H9 (cell line): ENCODE results near the gene TRPC3. TPM values are rescaled to one million over a fixed set of nuclear protein-coding genes. Genes with fewer than 3 reads are reported as not detected.

ENCODE experiments used
- DNase-seq: peaks from one replicate; pipeline ENCODE4 v3.0.0-alpha.2; 2017
- H2AFZ ChIP-seq: one replicate; pipeline ENCODE4 v1.6.1; 2013; ENCODE audit warnings: mild to moderate bottlenecking, low read length, control low read depth, moderate library complexity
- H2AK5ac ChIP-seq: 2 replicates; pipeline ENCODE4 v1.6.1; 2013; ENCODE audit warnings: low read length, control low read depth, mixed read lengths; ENCODE audit not compliant: insufficient read length
- H2BK120ac ChIP-seq: one replicate; pipeline ENCODE4 v1.6.1; 2013; ENCODE audit warnings: low read depth, mild to moderate bottlenecking, low read length, control low read depth, inconsistent platforms; ENCODE audit not compliant: poor library complexity, severe bottlenecking
- H2BK12ac ChIP-seq: 2 replicates; pipeline ENCODE4 v1.6.1; 2013; ENCODE audit warnings: low read length, control low read depth, mixed read lengths, low read depth; ENCODE audit not compliant: insufficient read length
- H2BK15ac ChIP-seq: 2 replicates; pipeline ENCODE4 v1.6.1; 2013; ENCODE audit warnings: low read depth, low read length, control low read depth
- H2BK20ac ChIP-seq: one replicate; pipeline ENCODE4 v1.6.1; 2013; ENCODE audit warnings: low read depth, mild to moderate bottlenecking, low read length, control low read depth, inconsistent platforms; ENCODE audit not compliant: poor library complexity, severe bottlenecking
- H2BK5ac ChIP-seq: 2 replicates; pipeline ENCODE4 v1.6.1; 2013; ENCODE audit warnings: low read length, control low read depth, mixed read lengths; ENCODE audit not compliant: insufficient read length
- H3K14ac ChIP-seq: 2 replicates; pipeline ENCODE4 v1.6.1; 2013; ENCODE audit warnings: low read length, control low read depth; ENCODE audit not compliant: insufficient read depth
- H3K18ac ChIP-seq: 2 replicates; pipeline ENCODE4 v1.6.1; 2013; ENCODE audit warnings: low read depth, mild to moderate bottlenecking, mixed read lengths, low read length, control low read depth; ENCODE audit not compliant: insufficient read length
- H3K23ac ChIP-seq: 2 replicates; pipeline ENCODE4 v1.6.1; 2013; ENCODE audit warnings: low read length, control low read depth, mixed read lengths, low read depth; ENCODE audit not compliant: insufficient read length
- H3K23me2 ChIP-seq: 2 replicates; pipeline ENCODE4 v1.6.1; 2013; ENCODE audit warnings: low read depth, mild to moderate bottlenecking, mixed read lengths, low read length, control low read depth; ENCODE audit not compliant: insufficient read length, poor library complexity, severe bottlenecking
- H3K27ac ChIP-seq: 2 replicates; pipeline ENCODE4 v1.5.1; 2013; ENCODE audit warnings: low read length, control low read depth, mixed read lengths, low read depth; ENCODE audit not compliant: insufficient read length
- H3K27me3 ChIP-seq: 2 replicates; pipeline ENCODE4 v1.6.1; 2013; ENCODE audit warnings: low read length, control low read depth, inconsistent platforms; ENCODE audit not compliant: insufficient read depth
- H3K4ac ChIP-seq: 2 replicates; pipeline ENCODE4 v1.6.1; 2013; ENCODE audit warnings: low read depth, mild to moderate bottlenecking, control low read depth, inconsistent platforms, low read length, moderate library complexity
- H3K4me1 ChIP-seq: 2 replicates; pipeline ENCODE4 v1.6.1; 2013; ENCODE audit warnings: low read length, control low read depth, inconsistent platforms; ENCODE audit not compliant: insufficient read depth
- H3K4me2 ChIP-seq: 2 replicates; pipeline ENCODE4 v1.6.1; 2013; ENCODE audit warnings: low read length, control low read depth, mixed read lengths; ENCODE audit not compliant: insufficient read length, insufficient read depth
- H3K56ac ChIP-seq: 2 replicates; pipeline ENCODE4 v1.6.1; 2013; ENCODE audit warnings: low read depth, mild to moderate bottlenecking, mixed read lengths, low read length, control low read depth; ENCODE audit not compliant: insufficient read length
- H3K79me1 ChIP-seq: 2 replicates; pipeline ENCODE4 v1.6.1; 2013; ENCODE audit warnings: low read depth, mild to moderate bottlenecking, moderate library complexity, low read length, control low read depth, inconsistent platforms; ENCODE audit not compliant: insufficient read depth, poor library complexity, severe bottlenecking
- H3K79me2 ChIP-seq: 2 replicates; pipeline ENCODE4 v1.6.1; 2013; ENCODE audit warnings: low read length, control low read depth, inconsistent platforms; ENCODE audit not compliant: insufficient read depth
- H3K9ac ChIP-seq: 2 replicates; pipeline ENCODE4 v1.6.1; 2013; ENCODE audit warnings: low read length, control low read depth, mixed read lengths; ENCODE audit not compliant: insufficient read length; ENCODE audit errors: extremely low read depth
- H3K9me3 ChIP-seq: one replicate; pipeline ENCODE4 v1.6.1; 2013; ENCODE audit warnings: low read depth, low read length, inconsistent platforms; ENCODE audit not compliant: control insufficient read depth
- H3T11ph ChIP-seq: one replicate; pipeline ENCODE4 v1.6.1; 2013; ENCODE audit warnings: mild to moderate bottlenecking, low read length, control low read depth, inconsistent platforms
- H4K20me1 ChIP-seq: one replicate; pipeline ENCODE4 v1.6.1; 2013; ENCODE audit not compliant: control insufficient read depth, insufficient read length, insufficient read depth
- H4K5ac ChIP-seq: 2 replicates; pipeline ENCODE4 v1.6.1; 2013; ENCODE audit warnings: low read depth, mild to moderate bottlenecking, mixed read lengths, low read length, control low read depth; ENCODE audit not compliant: insufficient read length
- H4K8ac ChIP-seq: replicated peaks from 2 replicates; pipeline ENCODE4 v1.6.1; 2013; ENCODE audit warnings: low read length, control low read depth, mixed read lengths, low read depth; ENCODE audit not compliant: insufficient read length
- H4K91ac ChIP-seq: 2 replicates; pipeline ENCODE4 v1.6.1; 2013; ENCODE audit warnings: low read depth, mild to moderate bottlenecking, moderate library complexity, mixed read lengths, low read length, control low read depth; ENCODE audit not compliant: insufficient read length
- H3K27ac Mint-ChIP-seq, 3 experiments: 2 replicates in 2 of 3; 3 replicates in 1 of 3; pipeline ENCODE4 v1.8.0; 2020 to 2021; ENCODE audit warnings: mixed read lengths in 3 of 3, mild to moderate bottlenecking in 1 of 3, moderate library complexity in 1 of 3
- H3K27me3 Mint-ChIP-seq: 2 replicates; pipeline ENCODE4 v1.8.0; 2021; ENCODE audit warnings: low read depth, mild to moderate bottlenecking, moderate library complexity, mixed read lengths
- H3K36me3 Mint-ChIP-seq, 3 experiments: 2 replicates in 2 of 3; 3 replicates in 1 of 3; pipeline ENCODE4 v1.8.0; 2020 to 2021; ENCODE audit warnings: low read depth in 3 of 3, mixed read lengths in 3 of 3; ENCODE audit not compliant: insufficient read depth in 1 of 3
- H3K4me1 Mint-ChIP-seq, 2 experiments: 2 replicates each; pipeline ENCODE4 v1.8.0; 2020; ENCODE audit warnings: mixed read lengths in 2 of 2
- H3K4me3 Mint-ChIP-seq, 2 experiments: 2 replicates in 1 of 2; 3 replicates in 1 of 2; pipeline ENCODE4 v1.8.0; 2020 to 2021; ENCODE audit warnings: mild to moderate bottlenecking in 2 of 2, mixed read lengths in 2 of 2, moderate library complexity in 1 of 2
- H3K9me3 Mint-ChIP-seq, 2 experiments: 2 replicates in 1 of 2; 3 replicates in 1 of 2; pipeline ENCODE4 v1.8.0; 2020; ENCODE audit warnings: mild to moderate bottlenecking in 2 of 2, mixed read lengths in 2 of 2, moderate library complexity in 1 of 2
- CTCF ChIP-seq: fragments of 200-600 bp; sonication (generic); conservative IDR thresholded peaks from 3 replicates; pipeline ENCODE4 v1.8.0; 2021; ENCODE audit warnings: antibody characterized with exemption, mild to moderate bottlenecking
- WGBS: extraction: QIAGEN DNeasy Blood & Tissue Kit; methylation state at CpG from one replicate; pipeline ENCODE4 v1.1.7; 2013; ENCODE audit warnings: missing lambda C conversion rate, low lambda C conversion rate, mixed read lengths; ENCODE audit not compliant: insufficient read length; ENCODE audit errors: extremely low coverage; 5-methylcytosine and 5-hydroxymethylcytosine counted together
- long read RNA-seq: library from polyadenylated mRNA; unstranded; transcript quantifications from one replicate; pipeline ENCODE4 v2.0.0, GENCODE V29; 2020
- total RNA-seq: library from RNA; stranded (reverse); gene quantifications from 2 replicates; pipeline ENCODE4 v1.2.1, GENCODE V29; 2021

The TRPC3 gene
- total RNA-seq: 0.13 and 0.18 TPM in 2 replicates
- long read RNA-seq: 0 reads

GRCh38 chr4:121951521-121952110, at the start of gene TRPC3:
Gene TRPC3, minus strand, starts transcription at chr4:121952060. Its CDS starts 380 bp downstream, at chr4:121951680.
- Mint-ChIP-seq H3K27ac (no peak within 1 kb of the TSS), H3K36me3 (no peaks in the 10 kb centered on the region; a peak in 1 of 7 replicates), H3K27me3 (peaks cover 91% of the 10 kb centered on the region), H3K4me3 (peak within 1 kb of the TSS; percentile 65 to 92), H3K4me1 (peaks cover 8% of the 10 kb centered on the region in 2 experiments), H3K9me3 (no peaks in the 10 kb centered on the region; a peak in 1 of 5 replicates)
- Histone ChIP-seq H3K18ac (no peak within 1 kb of the TSS), H3K23ac (no peak within 1 kb of the TSS), H2BK120ac (no peak within 1 kb of the TSS), H3K4me1 (no peaks in the 10 kb centered on the region), H3K56ac (no peak within 1 kb of the TSS), H3K9me3 (no peaks in the 10 kb centered on the region), H3K79me1 (no peaks in the 10 kb centered on the region), H4K8ac (no peak within 1 kb of the TSS), H3K27ac (no peak within 1 kb of the TSS), H2AK5ac (no peak within 1 kb of the TSS), H2AFZ (no peak within 1 kb of the TSS), H3K14ac (no peak within 1 kb of the TSS; the same call in 1 of the 2 replicates), H3K4ac (no peak within 1 kb of the TSS), H2BK15ac (no peak within 1 kb of the TSS), H2BK5ac (no peak within 1 kb of the TSS), H2BK12ac (no peak within 1 kb of the TSS), H3K4me2 (peak within 1 kb of the TSS; percentile 73), H3T11ph (no peak within 1 kb of the TSS), H3K79me2 (no peaks in the 10 kb centered on the region), H3K9ac (no peak within 1 kb of the TSS), H3K27me3 (peaks cover 32% of the 10 kb centered on the region), H4K5ac (no peak within 1 kb of the TSS), H3K23me2 (peaks cover 14% of the 10 kb centered on the region), H2BK20ac (no peak within 1 kb of the TSS), H4K20me1 (no peaks in the 10 kb centered on the region), H4K91ac (no peak within 1 kb of the TSS)
- DNase-seq: peak; percentile 45
- WGBS: no CpG with 5 or more reads among the region's 69 CpGs
- no peak for TF ChIP-seq CTCF
